NCI-H146 treated with DMSO at 0.1 percent for 48 hours (cell line): ENCODE measurements around the gene MYF5.

Experiments used
- DNase-seq: peaks from one replicate; lab custom pipeline; 2025; ENCODE audit not compliant: unreplicated experiment; lab: John Stamatoyannopoulos, UW

Gene MYF5

DNA sequence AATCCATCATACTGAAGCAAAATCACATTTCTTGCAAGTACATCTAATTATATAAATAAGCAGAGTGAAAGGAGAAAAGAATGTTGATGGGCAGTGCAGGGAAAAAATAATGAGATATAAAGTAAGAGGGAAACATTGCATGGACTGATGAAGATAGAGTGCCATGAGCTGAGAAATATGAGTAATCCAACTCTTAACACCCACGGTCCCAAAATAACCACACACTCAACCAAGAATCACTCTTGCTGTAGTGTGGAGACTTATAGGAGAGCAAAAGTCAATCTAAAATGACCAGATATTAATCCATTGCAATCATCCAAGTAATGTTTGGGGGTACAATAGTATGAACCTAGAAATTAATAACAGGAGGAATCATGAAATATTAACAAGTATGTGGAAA lies 40.2 kb downstream of the MYF5 start:
- DNase-seq: no peak

GRCh38 chr12:80761838-80762237 lies 45.1 kb downstream of the MYF5 start:
- no peak for DNase-seq

DNA sequence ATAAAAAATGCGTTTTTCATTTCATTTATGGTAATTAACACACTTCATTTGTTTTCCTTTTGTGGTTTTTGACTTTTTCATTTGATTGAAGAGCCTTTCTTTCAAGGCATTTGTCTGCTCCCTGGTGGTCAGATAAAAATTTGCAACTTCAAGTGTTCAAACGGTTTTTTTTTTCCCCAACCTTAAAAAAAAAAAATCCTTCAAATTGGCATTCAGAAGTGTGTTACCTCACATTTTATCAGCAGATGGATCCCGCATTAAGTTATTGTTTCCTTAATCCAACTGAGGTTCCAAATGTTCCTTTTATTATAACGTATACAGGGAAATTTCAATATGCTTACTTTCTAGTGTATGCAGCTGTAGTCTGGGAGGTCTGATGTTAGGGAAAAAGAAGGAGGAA lies 47.2 kb downstream of the MYF5 start:
- peak; percentile 53 for DNase-seq

DNA sequence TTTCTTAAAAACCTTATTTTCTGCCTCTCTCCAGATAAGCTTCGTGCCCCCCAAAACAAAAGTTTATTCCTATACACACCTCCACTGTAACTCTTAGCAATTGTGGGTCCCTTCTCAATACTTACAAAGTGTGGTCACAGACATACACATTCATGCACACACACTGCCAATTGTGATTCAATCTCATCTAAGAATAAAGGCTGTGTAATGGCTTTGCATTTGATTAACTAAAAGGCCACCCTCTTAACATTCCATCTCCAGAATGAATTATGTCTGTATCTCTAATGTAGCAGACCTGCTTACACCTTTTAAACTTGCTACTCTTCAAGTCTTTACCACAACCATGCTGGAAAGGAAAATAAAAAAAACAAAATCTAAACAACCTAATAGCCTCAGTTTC lies 49.5 kb downstream of the MYF5 start:
- no peak for DNase-seq

GRCh38 chr12:80766897-80767296 lies 50.2 kb downstream of the MYF5 start:
- no peak for DNase-seq
